Activated effector memory CD4-positive, alpha-beta T cell treated with anti-CD3 and anti-CD28 coated beads, Interleukin-2, amount 50 U/mL, for 16 hours (primary cell): ENCODE data around the gene BCAS3.

Experiments used
- DNase-seq: peaks from one replicate; pipeline ENCODE4 v3.0.0-alpha.2; 2020

Gene BCAS3

DNA sequence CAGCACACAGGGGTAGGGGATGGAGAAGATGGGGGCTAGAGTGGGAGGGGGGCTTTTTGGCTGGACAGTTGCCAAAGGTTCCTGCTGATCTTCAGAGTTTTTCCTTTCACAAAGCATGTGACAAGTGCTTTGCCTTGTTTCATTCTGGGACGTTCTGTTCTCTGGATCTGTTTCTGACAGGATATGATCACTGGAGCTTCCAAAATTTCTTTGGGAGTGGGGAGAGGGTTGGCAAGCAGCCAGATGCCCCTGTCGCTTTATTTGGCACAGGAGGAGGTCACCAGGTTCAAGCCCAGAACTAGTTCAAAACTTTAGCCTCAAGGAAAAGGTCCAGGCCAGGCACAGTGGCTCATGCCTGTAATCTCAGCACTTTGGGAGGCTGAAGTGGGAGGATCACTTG, 653.5 kb downstream of the BCAS3 start:
- no peak for DNase-seq

DNA sequence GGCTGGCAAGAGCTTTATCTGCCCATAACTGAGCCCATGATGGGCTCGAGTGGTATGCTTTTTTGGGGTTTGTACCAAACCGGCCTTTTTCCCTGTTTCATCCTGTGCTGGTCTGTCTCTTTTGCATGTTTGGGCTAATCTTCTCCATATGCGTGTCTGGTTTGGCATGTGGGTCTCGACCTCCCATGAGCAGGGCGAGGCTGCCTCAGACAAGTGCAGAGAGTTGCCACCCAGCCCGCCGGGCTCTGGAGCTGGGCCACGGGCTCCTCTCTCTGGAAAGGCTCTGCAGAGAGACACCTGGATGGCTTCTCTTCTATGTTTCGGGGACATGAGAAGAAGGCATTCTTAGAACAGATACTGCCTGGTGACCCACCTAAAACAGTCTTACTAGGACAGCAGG, 654.2 kb downstream of the BCAS3 start:
- DNase-seq = no peak

DNA sequence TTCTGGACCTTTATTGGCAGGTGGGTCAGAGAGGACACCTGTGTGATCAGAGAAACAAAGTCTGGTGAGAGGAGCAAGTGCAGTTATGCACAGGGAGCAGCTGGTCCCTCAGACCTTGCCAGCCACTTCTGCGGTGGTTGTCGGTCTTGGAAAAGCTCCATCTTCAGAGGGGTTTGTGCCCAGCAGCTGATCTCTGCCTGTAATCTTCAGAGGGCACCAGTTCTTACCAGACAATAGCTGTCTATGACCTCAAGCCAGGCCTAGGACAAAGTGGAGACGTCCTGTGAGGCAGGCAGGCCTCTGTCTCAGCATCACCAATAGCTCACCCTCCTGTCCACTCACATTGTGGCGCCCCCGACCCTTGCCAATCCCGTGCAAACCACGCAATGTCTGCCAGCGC, 655.5 kb downstream of the BCAS3 start:
- no peak for DNase-seq

DNA sequence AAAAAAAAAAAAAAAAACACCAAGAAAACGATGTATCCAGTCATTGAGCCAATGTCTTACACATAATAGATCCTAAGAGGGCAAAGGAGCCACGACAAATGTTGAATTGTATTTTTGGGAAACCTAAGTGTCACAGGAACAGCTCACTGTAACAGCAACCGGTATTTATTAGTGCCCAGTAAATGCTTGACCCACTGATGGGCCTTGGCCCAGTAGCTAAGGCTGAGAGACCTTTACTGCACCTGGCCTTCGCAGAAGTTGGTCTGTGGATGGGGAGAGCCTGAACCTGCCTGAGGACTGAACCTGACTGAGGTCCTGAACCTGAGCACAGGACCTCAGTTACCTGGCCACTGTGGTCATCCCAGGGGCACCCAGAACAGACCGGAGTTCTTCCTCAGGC, 657.0 kb downstream of the BCAS3 start:
- no peak for DNase-seq

DNA sequence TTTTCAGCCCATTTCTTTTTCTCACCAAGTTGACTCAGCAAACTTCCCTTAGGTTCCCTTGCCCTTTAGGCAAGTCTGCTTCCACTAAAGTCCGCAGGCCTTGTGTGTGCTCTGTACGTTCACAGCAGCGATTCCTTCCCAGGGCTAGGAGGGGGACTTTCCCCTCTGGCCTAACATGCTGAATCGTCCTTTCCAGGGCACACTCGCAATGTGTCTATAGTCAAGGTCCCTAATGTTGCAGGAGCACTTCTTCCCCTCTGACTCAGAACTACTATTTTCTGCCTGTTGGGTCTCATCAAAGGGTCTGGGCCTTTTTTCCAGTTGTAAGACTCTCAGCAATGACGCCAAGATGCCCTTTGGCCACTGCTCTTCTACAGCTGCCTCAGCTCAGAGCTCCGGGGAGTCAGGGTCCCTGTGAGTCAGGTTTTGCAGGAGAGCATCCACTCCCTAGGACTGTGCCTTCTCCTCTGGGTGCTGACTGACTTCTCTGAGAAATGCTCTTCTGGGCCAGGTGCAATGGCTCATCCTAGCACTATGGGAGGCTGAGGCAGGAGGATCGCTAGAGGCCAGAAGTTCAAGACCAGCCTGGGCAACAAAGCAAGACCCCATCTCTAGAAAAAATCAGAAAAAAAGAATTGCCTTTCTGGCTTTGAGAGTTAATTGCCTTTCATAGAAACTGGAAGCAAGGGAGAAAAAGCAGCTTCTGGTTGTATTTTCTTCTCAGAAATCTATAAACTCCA, 657.6 kb downstream of the BCAS3 start:
- DNase-seq = no peak

DNA sequence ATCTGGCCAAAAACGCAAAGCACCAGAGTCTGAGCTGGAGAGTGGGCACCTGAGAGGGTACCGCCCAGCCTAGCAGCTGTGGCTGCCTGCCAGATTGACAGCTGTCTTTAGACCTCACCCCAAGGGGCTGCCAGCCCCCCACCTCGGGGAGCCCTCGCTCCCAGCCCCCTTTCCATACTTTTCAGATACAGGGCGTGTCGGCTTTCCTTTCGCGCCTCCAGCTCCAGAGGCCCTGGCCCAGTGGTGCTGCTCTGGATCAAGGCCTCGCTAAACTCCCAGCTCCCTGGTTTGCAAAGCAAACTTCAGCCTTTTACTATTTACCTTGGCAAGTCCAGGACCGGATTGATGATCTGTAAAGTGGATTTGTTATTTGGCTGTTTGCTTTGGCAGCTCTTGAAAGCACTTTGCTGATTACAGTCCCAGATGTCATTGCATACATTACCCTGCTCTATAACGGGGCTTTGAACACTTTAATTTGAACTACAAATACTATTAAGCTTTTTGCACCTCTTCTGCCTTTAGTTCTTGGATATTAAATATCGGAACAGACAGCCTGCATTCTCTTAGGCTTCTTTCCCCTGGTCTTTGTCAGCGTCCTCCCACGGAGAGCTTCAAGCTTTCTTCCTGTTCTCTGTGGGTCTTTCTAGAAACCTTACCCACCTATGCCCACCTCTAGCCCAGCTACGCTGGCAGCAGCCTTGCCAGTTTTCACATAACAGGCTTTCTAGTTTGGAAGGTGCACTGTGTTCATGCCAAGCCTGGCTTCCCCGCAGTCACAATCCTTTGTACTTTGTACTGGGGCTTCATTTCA, 658.4 kb downstream of the BCAS3 start:
- no peak for DNase-seq

DNA sequence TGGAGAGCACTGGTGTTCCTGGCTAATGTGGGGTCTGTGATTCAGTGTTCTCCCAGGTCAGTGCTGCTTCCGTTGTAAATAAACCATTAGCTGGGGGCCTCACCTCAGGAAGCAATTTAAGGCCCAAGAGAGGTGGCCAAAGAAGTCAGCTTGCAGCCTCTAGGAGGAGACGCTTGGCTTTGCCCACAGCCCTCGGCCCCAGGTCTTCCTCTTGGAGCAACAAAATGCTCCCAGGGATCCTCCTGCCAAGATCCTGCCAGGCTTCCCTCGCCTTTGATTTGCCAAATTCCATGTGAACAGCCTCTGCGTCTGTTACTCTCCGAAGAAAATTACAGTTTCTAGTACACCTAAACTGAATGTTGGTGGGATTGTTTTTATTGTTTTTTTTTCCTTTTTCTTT, 659.6 kb downstream of the BCAS3 start:
- DNase-seq = no peak

DNA sequence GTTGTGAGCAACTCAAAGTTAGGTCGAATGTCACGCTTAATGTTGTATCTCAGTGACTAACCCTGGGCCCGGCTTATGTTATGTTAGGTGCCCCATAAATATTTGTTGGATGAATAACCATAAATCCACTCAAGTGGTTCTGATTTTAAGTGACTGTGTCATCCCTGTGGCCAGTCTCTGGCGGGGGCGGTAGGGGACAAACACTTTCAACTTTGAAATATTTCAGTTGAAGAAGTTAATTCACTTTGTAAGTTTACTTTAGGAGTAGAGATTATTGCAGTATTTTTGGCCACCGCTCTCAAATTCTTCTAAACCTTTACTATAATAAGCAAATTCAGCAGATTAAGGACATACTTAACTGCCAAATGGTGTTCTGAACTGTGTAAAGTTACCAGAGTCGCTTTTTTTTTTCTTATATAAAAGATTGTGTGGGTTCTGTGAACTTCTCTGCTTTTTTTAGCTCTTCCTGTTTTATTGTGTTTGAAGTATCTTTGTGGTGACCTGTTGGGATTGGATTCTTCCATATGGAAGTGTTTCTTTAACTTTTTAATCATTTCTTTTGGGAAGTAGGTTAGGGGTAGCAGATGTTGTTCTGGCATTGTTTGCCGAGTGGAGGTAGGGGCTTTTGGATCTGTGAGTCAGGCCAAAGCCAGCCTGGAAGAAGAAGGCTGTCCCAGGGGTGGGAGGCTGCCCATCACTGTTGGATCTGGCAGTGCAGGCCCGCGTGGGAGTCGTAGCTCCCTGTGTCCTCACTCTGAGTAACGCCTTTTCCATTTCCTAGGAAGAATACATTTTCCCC, 660.5 kb downstream of the BCAS3 start:
- DNase-seq = no peak

DNA sequence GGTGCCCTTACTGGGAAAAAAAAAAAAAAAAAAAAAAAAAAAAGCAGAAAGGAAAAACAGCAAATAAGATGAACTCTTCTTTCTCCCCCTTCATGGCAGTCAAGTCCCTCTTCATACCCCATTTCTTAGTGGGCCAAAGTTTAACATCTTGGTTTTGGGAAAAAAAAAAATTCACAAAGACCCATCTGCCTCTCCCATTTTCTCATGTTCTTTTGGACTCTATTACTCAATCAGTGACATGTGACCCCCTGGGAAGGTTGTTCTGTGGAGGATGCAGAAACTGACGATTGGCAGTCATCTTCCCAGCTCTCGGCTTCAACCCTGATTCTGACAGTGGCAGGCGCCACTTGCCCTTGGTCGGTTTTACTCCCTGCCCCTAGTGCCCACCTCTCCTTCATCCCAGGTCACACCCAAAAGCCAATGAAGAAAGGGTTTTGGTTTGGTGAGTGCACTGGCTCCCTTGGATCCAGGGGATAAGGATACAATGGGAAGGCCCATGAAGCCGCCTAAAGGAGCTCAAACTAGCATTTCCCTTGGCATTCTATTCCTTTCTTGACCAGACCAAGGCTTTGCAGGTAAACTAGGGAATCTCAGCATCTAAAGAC, 661.3 kb downstream of the BCAS3 start:
- DNase-seq = no peak

DNA sequence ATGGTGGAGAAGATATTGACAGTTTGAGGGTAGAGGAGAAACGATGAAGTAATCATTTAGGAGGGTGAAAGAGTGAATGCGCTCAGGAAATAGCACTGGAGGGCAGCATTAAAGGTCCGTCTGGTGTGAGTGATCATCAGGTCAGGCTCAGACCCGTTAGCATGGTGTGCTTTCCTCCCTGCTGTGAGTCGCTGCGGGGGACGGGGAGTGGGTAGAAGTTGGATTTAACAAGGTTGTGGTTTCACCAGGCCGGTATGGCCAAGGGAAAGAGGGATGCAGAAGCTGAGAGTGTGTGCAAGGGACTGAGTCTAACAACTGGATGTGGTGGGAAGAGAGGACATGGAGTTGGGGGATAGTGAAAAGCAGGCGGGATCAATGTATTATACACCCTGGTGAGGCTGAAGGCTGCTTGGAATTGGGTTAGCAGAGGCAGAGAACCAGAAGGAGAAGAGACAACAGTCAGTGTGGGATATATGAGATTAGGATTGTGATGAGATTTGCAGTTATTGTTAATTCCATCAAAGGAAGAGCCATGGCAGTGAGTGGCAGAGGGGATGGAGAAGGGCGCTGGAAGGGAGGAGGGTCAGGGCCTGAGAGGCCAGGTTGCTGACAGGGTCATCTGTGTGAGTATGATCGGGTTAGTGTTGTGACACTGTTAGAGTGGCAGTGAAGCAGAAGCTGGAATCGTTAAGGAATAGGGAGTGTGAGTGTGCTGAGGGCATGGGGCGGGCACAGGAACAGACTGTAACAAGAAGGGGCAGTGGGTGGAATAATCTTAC, 663.0 kb downstream of the BCAS3 start:
- DNase-seq = no peak

DNA sequence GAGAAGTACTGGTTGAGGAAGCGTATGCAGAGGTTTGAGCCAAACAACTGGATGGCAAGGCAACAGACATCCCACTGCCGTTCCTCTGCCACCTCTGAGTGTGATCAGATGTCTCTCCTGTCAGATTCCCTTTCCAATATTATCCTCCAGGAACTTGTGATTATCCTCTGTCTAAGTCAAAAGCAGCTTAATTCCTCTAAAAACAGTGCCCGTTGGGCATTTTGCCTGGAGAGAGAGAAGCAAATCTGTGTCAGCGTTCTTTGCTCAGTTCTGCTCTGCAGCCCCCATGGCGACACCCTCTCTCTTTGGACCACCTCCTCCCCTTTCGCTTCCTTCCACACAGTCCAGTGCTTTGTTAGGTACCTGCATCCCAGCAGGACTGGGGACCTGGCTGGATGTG, 665.9 kb downstream of the BCAS3 start:
- DNase-seq = no peak

DNA sequence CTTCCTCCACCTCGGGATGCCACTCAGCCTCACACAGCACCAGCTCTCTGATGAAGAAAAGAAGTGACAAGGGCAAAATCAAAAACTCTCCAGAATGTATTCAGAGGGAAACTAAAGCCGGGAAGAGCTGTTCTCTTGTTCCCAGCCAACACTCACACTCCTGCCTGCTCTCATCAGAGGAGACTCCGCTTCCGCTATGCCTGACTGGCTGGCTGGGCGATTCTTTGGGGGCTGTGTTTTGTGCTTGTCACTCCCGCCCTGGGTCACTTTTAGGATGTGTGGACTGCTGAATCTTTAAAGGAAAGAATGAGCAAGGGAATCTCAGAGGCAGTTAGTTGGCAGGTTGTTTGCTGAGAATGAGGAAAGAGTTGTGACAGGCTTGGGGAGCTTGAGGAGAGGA, 667.4 kb downstream of the BCAS3 start:
- no peak for DNase-seq

DNA sequence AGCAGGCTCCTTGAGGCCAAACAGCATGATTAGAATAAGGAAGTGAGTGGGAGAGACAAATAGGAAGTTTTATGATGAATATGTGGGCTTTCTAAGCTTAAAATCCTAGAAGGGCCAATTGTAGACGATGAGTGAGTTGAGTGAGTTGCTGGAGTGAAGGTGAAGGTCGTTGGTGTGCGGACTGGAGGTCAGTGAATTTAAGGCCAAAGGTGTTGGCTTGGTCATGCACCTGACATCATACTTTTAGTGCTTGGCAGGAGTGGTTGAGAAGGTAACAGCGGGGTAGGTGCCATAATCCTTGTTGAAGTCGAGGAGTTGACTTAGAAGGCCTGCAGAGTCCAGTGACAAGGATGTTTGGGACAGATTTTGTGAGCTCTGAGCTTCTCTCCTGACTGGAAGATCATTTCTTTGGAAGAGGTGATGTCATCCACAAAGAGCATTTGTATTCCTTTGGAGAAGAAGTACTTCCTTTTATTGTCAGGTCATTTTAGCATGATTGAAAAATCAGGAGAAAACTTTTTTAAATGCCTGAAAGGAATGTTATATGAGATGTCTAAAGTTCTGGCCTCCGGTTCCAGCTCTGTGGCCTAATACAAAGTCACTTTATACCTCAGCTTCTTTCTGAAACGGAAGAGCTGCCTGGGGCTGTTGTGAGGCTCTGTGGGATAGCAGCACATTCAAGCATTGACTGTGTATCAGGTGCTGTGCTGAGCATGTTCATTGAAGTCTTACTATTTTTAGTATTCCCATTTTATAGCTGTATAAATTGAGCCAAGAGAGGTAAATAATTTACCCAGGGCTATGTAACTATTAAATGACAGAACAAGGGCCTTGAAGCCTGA, 668.4 kb downstream of the BCAS3 start:
- no peak for DNase-seq

DNA sequence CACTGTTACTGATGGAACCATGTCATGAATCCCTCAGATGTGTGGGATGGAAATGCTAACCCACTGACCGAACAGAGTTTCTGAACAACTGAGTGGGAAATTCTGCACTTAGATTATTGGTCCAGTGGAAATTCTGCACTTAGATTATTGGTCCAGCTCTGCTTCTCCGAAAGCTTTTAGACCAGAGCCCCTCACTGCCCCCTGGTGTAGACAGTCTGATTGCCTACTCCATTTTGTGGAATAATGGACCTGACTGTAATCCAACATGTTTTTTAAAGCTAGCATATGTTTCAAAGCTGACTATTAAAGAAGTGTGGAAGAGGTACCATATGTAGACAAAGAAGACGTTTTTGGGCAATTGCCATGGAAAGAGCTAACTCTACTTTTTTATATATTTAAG, 671.7 kb downstream of the BCAS3 start:
- no peak for DNase-seq

DNA sequence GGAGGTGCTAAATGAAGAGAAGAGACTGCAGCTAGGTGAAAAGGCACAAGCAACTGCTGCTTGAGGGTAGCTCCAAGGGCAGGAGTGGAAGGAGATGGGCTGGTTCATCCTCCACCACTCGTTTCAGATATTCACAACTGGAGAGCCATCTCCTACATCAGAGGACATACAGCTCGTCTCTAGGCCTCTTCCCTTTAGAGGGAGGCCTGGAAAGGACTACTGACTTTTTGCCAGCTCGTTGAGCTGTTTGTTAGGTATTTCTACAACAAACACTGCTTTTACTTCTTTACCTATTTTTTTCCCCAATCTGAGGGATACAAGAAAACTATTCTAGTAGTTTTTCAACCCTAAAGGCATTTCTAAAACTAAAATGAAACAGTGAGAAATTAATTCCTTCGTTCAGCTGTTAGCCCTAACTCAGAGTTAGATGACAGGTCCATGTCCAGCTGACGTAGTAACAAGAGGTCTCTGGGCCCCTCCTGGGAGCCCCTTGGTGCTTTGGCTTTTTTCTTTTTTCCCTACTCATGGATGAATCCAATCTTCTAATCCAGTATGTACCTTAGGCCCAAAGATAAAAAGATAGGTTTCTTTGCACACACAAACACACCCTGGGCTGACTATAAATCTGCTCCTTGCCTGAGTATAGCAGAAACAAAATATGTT, 674.2 kb downstream of the BCAS3 start:
- DNase-seq = no peak

DNA sequence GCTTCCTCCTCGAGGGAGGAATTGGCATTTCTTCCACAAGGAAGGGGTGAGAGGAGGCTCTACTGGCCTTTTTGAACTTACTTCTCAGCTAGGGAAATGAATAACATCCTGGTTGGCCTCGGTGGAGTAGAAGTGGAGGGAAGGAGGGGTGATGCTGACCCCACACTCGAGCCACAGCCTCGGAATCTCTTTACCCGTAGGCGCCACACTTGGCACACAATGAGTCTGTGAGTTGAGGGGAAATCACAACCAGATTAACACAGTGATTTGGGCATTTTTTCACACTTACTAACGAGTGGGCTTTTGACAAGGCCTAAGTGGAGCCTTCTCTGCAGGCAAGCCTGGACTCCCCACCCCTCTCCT, 674.7 kb downstream of the BCAS3 start:
- DNase-seq = no peak

DNA sequence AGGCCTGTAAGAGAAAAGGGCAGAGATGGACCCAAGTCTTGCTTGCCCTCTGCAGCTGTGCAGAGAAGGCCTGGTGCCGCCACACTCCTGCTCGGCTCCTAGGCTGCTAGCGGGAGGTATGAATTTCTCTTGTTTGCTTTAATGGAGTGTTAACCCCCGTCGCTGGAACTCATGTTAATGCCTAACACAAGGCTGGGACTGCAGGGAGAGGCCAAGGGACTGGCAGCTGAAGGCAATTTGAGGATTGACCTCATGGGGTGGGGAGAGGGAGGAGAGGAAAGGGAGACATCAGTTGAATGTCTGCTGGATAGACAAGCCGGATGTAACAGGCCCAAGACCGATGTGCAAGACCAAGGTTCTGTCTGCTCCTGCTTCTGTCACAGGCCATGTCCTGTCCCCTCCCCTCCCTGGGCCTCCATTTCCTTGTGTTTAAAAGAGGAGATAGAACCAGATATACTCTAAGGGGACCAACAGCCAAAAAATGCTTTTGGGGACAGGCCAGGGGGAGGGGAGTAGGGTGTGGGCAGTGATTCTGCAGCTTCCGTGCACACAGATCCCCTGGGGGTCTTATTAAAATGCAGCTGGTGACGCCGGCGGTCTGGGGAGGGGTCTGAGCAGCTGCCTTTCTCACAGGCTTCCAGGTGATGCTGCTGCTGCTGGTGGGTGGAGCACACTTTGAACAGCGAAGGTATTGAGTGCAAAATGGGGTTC, 675.3 kb downstream of the BCAS3 start:
- DNase-seq = no peak

DNA sequence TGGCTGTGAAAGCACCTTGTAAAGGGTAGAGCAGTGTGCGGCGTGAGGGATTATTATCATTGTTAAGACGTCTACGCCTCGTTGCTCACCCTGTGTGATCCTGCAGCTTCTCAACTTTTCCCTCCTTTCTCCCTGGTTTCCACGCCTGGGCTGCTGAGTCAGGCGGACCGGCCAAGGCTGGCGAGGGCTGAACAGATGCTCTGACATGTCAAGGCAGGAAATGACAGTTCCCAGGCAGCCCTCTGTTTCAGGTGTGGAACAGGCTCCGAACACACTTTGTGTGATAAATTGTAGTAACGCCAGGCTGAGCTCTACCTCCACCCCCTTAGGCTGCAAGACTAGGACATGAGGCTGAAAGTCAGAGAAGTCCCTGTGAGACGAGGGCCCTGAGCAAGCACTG, 676.0 kb downstream of the BCAS3 start:
- no peak for DNase-seq

DNA sequence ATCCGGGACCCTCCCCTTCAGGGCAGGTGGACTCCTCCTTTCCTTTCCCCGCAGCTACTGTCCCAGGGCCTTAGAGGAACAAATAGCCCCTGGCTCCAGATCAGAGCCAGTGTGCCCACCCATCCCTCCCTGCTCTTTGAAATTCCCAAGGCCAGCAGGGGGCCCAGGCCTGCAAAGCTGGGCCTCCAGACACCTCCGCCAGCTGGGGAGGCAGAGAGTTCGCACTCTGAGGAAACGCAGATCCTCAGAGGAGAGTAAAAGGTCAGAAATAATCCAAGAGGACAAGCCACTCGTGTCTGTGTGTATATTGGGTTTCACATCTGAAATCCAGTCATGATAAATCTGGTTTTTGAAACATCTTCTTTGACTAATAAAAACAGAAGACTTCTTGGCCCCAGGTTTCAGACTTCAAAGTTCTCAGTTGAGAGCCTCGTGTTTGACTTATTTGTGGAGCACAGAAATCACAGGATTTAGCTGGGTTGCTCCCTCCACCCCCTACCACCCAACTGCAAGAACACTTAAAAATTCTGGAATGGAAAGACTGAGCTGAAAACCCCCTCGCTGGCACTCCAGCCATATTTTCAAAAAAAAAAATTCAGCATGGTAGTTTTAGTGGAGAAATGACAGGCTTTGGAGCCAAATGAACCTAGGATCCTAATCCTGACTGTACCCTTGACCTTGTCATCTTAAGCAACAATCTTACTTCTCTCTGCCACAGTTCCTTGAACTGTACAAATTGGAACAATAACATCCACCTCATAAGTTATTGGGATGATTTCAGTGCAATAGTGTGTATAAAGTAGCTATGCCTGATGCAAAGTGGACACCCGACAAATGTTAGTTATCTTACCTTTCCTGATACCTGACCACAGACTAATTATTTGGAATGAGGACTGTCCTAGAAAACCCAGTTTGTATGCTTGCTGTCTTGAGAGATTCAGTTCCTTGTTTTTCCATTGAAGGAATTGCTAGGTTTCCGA, 677.5 kb downstream of the BCAS3 start:
- DNase-seq = no peak
